ENCODE data around the gene NKAIN4. TPM values are rescaled to one million over a fixed set of nuclear protein-coding genes. Genes with fewer than 3 reads are reported as not detected.

Gene NKAIN4
- total RNA-seq, 3 donors from 2014 or later: not detected

DNA sequence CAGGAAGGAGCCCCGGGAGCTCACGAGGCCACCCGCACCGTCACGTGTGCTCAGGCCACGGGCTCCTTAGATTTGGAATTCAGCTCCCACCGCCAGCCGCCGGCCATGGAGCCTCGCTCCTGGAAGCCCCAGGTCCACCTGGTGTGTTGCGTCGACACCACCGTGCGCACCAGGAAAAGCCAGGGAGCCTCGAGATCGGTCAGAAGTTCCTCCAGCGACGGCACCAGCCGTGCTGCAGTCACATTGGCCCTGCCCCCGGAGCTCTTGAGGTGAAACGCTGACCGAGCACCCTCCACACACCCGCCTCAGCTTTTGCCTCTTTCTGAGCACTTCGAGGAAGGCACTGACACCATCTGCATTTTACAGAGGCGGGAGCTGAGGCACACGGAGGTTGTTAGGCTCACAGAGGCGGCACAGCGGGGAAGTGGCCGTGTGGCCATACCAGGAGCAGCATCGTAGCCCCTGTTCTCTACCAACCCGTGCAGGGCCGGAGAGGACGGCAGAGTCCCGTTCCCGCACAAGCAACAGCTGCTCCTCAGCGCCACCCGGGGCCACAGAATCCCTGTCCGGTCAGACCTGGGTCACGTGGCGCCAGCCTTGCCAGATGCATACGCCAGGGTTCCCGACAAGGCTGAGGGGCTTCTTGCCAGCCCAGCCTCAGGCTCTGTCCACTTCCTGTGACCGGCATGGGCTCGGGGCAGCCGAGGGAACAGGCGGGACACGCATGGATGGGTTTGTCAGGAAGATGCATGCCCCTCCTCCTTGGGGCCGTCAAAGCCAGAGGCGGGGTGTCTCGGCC, 7.6 kb downstream of the NKAIN4 start:
- Mint-ChIP-seq H3K4me3 (no peak overlapping the region), H3K36me3 (ENCODE audit: insufficient read depth) (no peaks in the 10 kb centered on the region), H3K4me1 (ENCODE audit: low read depth) (no peaks in the 10 kb centered on the region), H3K27me3 (ENCODE audit: low read depth) (peaks cover 45% of the 10 kb centered on the region), H3K9me3 (no peaks in the 10 kb centered on the region)
- no peak for DNase-seq
- no peak for ATAC-seq

- Mint-ChIP-seq H3K9me3 (no peaks in the 10 kb centered on the region), H3K4me1 (ENCODE audit: low read depth) (no peaks in the 10 kb centered on the region), H3K36me3 (ENCODE audit: insufficient read depth) (no peaks in the 10 kb centered on the region), H3K27me3 (ENCODE audit: low read depth) (peaks cover 36% of the 10 kb centered on the region), H3K4me3 (no peak overlapping the region)
- DNase-seq (no peak), ATAC-seq (no peak)
Measured at GRCh38 chr20:63244468-63244867, 9.8 kb downstream of the NKAIN4 start.

DNA sequence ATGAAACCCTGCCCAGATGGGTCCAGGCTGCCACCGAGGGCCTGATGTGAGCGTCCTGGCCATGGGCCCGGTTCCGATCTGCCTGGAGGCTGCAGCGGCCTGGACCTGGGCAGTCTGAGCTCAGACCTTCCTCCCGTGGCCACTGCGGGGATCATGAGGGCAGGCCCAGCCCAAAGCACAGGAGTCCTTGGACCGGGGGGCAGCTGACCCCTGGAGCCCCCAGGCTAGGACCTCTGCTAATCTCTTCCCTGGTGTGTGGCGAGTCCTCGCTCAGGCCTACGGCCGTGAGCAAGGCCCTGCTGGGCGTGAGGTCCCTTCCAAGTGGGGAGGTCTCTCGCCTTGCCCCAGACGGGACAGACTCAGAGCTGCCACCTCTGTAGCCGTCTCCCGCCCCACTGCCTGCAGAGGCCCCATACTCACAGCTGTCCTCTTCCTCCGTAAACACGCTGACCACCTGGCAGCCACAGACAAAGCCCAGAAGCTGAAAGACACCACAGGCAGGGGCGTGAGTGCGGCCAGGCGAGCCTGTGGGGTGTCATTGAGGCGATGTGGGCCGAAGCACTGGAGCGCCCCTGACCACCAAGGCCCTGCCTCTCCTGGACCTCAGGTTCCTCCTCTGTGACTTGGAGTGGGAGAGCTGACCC, 10.5 kb downstream of the NKAIN4 start:
- H3K9me3 Mint-ChIP-seq: no peaks in the 10 kb centered on the region
- no peak for ATAC-seq
- H3K4me3 Mint-ChIP-seq: no peak overlapping the region
- no peak for DNase-seq
- no peaks in the 10 kb centered on the region for H3K36me3 Mint-ChIP-seq (ENCODE audit: insufficient read depth)
- H3K4me1 Mint-ChIP-seq (ENCODE audit: low read depth): no peaks in the 10 kb centered on the region
- H3K27me3 Mint-ChIP-seq (ENCODE audit: low read depth): peaks cover 29% of the 10 kb centered on the region

GRCh38 chr20:63242736-63243135, 11.5 kb downstream of the NKAIN4 start:
- Mint-ChIP-seq H3K4me3 (no peak overlapping the region), H3K36me3 (ENCODE audit: insufficient read depth) (no peaks in the 10 kb centered on the region), H3K4me1 (ENCODE audit: low read depth) (no peaks in the 10 kb centered on the region), H3K27me3 (ENCODE audit: low read depth) (peaks cover 25% of the 10 kb centered on the region), H3K9me3 (no peaks in the 10 kb centered on the region)
- no peak for ATAC-seq
- DNase-seq: no peak

- peaks cover 25% of the 10 kb centered on the region for H3K27me3 Mint-ChIP-seq (ENCODE audit: low read depth)
- no peak overlapping the region for H3K4me3 Mint-ChIP-seq
- ATAC-seq (no peak), DNase-seq (no peak)
- no peaks in the 10 kb centered on the region for H3K4me1 Mint-ChIP-seq (ENCODE audit: low read depth)
- H3K9me3 Mint-ChIP-seq: no peaks in the 10 kb centered on the region
- H3K36me3 Mint-ChIP-seq (ENCODE audit: insufficient read depth): no peaks in the 10 kb centered on the region
Measured at GRCh38 chr20:63241272-63241671, 13.0 kb downstream of the NKAIN4 start.

DNA sequence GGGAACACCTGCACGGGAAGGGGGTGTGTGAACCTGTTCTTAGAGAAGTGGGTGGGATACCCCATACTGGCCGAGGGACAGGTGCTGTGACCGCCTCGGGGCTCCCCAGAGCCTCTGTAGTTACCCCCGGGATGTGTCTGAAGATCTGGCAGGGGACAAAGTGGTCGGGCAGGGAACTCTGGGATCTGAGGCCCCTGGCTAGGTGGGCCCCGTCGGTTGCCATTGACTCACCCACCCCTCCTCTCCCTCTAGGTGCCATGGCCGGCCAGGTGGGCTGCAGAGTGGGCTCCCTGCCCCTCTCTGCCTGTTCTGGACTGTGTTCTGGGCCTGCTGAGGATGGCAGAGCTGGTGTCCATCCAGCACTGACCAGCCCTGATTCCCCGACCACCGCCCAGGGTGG, 14.3 kb downstream of the NKAIN4 start:
- peaks cover 16% of the 10 kb centered on the region for H3K27me3 Mint-ChIP-seq (ENCODE audit: low read depth)
- no peaks in the 10 kb centered on the region for H3K9me3 Mint-ChIP-seq
- H3K4me3 Mint-ChIP-seq: no peak overlapping the region
- ATAC-seq (no peak), DNase-seq (no peak)
- H3K4me1 Mint-ChIP-seq (ENCODE audit: low read depth): no peaks in the 10 kb centered on the region
- H3K36me3 Mint-ChIP-seq (ENCODE audit: insufficient read depth): no peaks in the 10 kb centered on the region

DNA sequence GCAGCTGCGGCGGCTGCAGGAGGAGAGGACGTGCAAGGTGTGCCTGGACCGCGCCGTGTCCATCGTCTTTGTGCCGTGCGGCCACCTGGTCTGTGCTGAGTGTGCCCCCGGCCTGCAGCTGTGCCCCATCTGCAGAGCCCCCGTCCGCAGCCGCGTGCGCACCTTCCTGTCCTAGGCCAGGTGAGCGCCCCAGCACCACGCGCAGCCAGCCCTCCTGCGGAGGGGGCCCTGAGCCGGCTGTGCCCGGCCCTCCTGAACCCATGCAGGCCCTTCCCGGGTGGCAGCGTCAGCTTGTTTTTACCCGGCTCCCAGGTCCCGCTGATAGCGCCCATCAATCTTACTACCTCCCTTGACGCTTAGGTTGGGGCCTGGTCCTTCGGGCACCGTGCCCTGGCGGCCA, 14.8 kb downstream of the NKAIN4 start:
- DNase-seq (no peak), ATAC-seq (no peak)
- Mint-ChIP-seq H3K4me3 (no peak overlapping the region), H3K36me3 (ENCODE audit: insufficient read depth) (no peaks in the 10 kb centered on the region), H3K27me3 (ENCODE audit: low read depth) (peaks cover 16% of the 10 kb centered on the region), H3K9me3 (no peaks in the 10 kb centered on the region), H3K4me1 (ENCODE audit: low read depth) (peaks cover 2% of the 10 kb centered on the region)

- peaks cover 2% of the 10 kb centered on the region for H3K4me1 Mint-ChIP-seq (ENCODE audit: low read depth)
- no peaks in the 10 kb centered on the region for H3K9me3 Mint-ChIP-seq
- no peak overlapping the region for H3K4me3 Mint-ChIP-seq
- ATAC-seq (no peak), DNase-seq (no peak)
- peaks cover 11% of the 10 kb centered on the region for H3K27me3 Mint-ChIP-seq (ENCODE audit: low read depth)
- no peaks in the 10 kb centered on the region for H3K36me3 Mint-ChIP-seq (ENCODE audit: insufficient read depth)
Measured at GRCh38 chr20:63238514-63239125, 15.6 kb downstream of the NKAIN4 start.

GRCh38 chr20:63238031-63238430, 16.2 kb downstream of the NKAIN4 start:
- DNase-seq (no peak), ATAC-seq (no peak)
- Mint-ChIP-seq H3K27me3 (ENCODE audit: low read depth) (peaks cover 15% of the 10 kb centered on the region), H3K36me3 (ENCODE audit: insufficient read depth) (no peaks in the 10 kb centered on the region), H3K9me3 (no peaks in the 10 kb centered on the region), H3K4me3 (no peak overlapping the region), H3K4me1 (ENCODE audit: low read depth) (peaks cover 2% of the 10 kb centered on the region)

- Mint-ChIP-seq H3K9me3 (no peaks in the 10 kb centered on the region), H3K36me3 (ENCODE audit: insufficient read depth) (no peaks in the 10 kb centered on the region), H3K4me1 (ENCODE audit: low read depth) (peaks cover 2% of the 10 kb centered on the region), H3K4me3 (no peak overlapping the region), H3K27me3 (ENCODE audit: low read depth) (peaks cover 27% of the 10 kb centered on the region)
- ATAC-seq: no peak
- no peak for DNase-seq
Measured at GRCh38 chr20:63236116-63236837, 18.0 kb downstream of the NKAIN4 start.

GRCh38 chr20:63235399-63235983, 18.8 kb downstream of the NKAIN4 start, which contains the start of gene BIRC7:
BIRC7 (plus strand) TSS chr20:63235905; CDS start chr20:63236097, 192 bp downstream.
- Mint-ChIP-seq H3K4me3 (no peak within 1 kb of the TSS), H3K27me3 (ENCODE audit: low read depth) (peaks cover 34% of the 10 kb centered on the region), H3K36me3 (ENCODE audit: insufficient read depth) (no peaks in the 10 kb centered on the region), H3K4me1 (ENCODE audit: low read depth) (peaks cover 2% of the 10 kb centered on the region), H3K9me3 (no peaks in the 10 kb centered on the region)
- DNase-seq: no peak
- no peak for ATAC-seq

- H3K36me3 Mint-ChIP-seq (ENCODE audit: insufficient read depth): no peaks in the 10 kb centered on the region
- H3K4me3 Mint-ChIP-seq: no peak overlapping the region
- ATAC-seq: peak; percentile 49 to 75
- H3K4me1 Mint-ChIP-seq (ENCODE audit: low read depth): peaks cover 2% of the 10 kb centered on the region
- no peak for DNase-seq
- peaks cover 39% of the 10 kb centered on the region for H3K27me3 Mint-ChIP-seq (ENCODE audit: low read depth)
- no peaks in the 10 kb centered on the region for H3K9me3 Mint-ChIP-seq
Measured at GRCh38 chr20:63234693-63235398, 19.4 kb downstream of the NKAIN4 start.

DNA sequence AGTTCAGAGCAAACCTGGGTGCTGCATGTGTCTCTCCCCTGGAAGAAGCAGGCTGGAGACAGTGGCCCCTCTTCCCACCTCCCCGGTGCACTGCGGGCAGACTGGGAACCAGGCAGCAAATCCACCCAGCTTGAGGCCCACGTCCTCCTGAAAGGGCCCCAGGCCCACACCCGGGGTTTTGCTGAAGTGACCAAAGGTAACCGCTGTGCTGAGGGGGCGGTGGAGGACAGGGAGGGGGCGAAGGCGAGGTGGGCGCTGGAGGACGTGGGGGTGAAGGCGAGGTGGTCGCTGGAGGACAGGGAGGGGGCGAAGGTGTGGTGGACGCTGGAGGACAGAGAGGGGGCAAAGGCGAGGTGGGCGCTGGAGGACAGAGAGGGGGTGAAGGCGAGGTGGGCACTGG, 20.3 kb downstream of the NKAIN4 start:
- peaks cover 48% of the 10 kb centered on the region for H3K27me3 Mint-ChIP-seq (ENCODE audit: low read depth)

DNA sequence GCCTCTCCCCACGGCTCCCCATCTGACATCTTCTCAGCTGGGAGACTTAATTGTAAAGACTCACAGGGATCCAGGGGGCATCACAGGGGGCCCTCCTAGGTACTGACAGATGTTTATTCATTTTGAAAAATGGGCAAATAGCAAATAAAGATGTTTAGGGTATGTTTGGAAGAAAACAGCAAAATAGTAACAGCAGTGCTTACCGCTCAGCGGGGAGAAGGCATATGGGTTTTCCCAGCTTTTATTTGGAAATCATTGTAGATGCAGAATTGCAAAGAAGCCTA, 21.3 kb downstream of the NKAIN4 start:
- Mint-ChIP-seq H3K27me3 (ENCODE audit: low read depth) (peaks cover 50% of the 10 kb centered on the region), H3K4me1 (ENCODE audit: low read depth) (peaks cover 2% of the 10 kb centered on the region), H3K9me3 (no peaks in the 10 kb centered on the region), H3K36me3 (ENCODE audit: insufficient read depth) (no peaks in the 10 kb centered on the region), H3K4me3 (no peak overlapping the region)
- ATAC-seq (no peak), DNase-seq (no peak)

More for the DNA sequence above, 20.3 kb downstream of the NKAIN4 start:
- Mint-ChIP-seq H3K36me3 (ENCODE audit: insufficient read depth) (no peaks in the 10 kb centered on the region), H3K4me3 (no peak overlapping the region), H3K9me3 (no peaks in the 10 kb centered on the region), H3K4me1 (ENCODE audit: low read depth) (peaks cover 2% of the 10 kb centered on the region)
- ATAC-seq (no peak), DNase-seq (no peak)
